ENCODE data around the gene NR1D2.
"Not testable (repeated sequence)": the region's sequence is repeated elsewhere in the genome, so short reads cannot be mapped to it uniquely, and the experiment has no call there.

Gene NR1D2

DNA sequence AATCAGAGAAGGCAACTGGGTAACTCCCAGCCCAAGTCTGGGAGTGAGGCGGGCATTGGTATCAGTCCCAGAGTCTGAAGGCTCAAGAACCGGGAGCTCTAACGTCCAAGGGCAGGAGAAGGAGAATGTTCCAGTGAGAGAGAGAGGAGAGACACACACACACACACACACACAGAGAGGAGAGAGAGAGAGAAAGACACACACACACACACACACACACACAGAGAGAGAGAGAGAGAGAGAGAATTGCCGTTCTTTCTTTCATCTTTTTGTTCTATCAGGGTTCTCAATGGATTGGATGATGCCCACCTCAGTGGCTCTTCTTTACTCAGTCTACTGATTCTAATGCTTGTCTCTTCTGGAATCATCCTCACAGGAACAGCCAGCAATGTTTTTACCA is 57.0 kb downstream of the NR1D2 start:
- in situ Hi-C loops (cut with MboI; ENCODE audit: low sequenced_read_pairs) = no loop called here

DNA sequence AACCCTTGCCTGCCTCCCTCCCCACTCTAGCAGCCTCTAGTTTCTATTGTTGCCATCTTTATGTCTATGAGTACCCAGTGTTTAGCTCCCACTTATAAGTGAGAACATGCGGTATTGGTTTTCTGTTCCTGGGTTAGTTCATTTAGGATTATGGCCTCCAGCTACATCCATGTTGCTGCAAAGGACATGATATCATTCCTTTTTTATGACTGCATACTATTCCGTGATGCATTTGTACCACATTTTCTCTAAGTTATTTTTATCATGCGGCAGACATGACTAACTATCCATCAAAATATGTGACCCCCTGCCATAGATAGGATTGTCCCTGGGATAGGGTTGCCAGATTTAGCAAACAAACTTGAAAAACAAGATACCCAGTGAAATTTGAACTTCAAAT is 58.4 kb downstream of the NR1D2 start:
- in situ Hi-C loops (cut with MboI; ENCODE audit: low sequenced_read_pairs) = no loop called here

DNA sequence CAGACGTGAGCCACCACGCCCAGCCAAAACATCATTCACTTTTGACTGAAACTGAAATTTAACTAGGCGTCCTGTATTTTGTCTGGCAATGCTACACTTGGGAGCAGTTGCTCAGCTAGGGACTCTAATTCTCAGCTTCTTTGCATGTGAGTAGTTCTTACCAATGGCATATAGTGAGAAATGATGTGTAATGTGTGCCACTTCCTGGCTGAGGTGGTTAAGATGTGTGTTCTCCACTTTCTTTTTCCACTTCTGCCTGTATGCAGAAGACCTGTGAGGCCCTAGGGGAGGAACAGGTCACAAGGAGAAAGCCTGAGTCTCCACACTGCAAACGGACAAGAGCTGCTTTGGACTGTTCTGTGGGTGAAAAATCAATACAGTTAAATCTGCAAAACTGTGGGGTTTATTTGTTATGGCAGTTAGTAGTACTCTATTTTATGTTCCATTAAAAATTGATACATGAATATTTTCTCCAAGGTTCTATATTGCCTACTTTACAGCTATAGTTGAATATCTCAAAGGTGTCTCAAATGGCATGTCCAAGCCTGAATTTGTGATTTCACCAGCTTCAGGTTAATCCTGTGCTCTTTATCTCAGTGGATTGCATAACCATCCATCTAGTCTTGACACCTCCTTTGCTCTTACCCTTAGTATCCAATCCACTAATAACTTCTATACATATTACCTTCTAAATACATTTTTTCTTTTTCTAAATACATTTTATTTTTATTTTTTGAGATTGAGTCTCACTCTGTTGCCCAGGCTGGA is 59.3 kb downstream of the NR1D2 start:
- in situ Hi-C loops (cut with MboI; ENCODE audit: low sequenced_read_pairs) = no loop called here

DNA sequence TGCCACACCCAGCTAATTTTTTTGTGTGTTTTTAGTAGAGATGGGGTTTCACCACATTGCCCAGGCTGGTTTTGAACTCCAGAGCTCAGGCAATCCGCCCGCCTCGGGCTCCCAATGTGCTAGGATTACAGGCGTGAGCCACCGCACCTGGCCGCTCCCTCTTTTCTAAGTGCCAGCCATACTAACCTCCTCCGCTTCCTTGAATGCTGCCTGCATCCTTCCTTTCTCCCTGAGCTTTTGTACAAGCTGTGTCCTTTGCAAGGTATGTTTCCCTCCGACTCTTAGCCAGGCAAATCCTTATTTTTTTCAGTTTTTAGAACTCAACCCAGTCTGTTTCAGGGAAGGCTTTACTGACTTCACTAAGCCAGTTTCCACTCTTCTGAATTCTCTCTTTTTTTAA is 60.6 kb downstream of the NR1D2 start:
- in situ Hi-C loops (cut with MboI; ENCODE audit: low sequenced_read_pairs) = no loop called here

DNA sequence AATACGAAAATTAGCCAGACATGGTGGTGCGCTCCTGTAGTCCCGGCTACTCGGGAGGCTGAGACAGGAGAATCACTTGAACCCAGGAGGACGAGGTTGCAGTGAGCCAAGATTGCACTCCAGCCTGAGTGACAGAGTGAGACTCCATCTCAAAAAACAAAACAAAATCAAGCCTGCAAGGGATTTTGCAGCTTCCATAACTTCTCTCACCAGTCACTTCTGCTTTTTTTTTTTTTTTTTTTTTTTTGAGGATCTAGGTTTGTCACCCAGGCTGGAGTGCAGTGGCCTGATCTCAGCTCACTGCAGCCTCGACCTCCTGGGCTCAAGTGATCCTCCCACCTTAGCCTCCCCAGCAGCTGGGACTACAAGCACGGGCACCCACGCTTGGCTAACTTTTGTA is 65.7 kb downstream of the NR1D2 start:
- in situ Hi-C loops (cut with MboI; ENCODE audit: low sequenced_read_pairs) = not testable (repeated sequence)

DNA sequence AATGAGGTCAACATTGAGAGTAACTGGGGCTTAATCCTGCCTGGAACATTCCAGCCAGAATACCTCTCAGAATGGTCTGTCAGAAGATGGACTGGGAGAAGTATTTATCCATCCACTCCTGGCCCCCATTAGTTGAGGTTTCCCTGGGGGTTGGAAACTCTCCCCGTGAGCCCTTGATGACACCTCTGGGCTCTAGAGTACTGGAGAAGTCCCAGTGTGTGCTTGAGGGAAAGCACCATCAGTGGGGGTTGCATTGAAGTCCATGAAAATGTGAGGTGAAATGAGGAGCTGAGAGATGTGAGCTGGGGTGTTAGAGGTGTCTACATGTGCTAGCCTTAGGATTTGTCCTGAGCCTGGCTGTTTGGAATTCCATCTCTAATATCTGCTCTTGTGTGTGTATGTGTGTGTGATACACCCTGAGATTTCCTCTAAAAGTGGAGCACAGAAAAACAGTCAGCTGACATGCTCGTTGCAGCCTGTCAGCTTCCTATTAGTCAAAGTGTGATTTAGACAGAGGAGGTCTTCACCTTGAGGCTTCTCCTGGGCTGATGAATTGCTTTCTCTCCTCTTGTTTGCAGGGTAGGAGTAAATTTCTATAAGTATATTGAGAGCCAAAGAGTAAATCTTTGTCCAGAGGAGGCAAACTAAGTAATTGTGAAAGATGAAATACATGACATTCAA is 67.6 kb downstream of the NR1D2 start:
- in situ Hi-C loops (cut with MboI; ENCODE audit: low sequenced_read_pairs) = no loop called here

DNA sequence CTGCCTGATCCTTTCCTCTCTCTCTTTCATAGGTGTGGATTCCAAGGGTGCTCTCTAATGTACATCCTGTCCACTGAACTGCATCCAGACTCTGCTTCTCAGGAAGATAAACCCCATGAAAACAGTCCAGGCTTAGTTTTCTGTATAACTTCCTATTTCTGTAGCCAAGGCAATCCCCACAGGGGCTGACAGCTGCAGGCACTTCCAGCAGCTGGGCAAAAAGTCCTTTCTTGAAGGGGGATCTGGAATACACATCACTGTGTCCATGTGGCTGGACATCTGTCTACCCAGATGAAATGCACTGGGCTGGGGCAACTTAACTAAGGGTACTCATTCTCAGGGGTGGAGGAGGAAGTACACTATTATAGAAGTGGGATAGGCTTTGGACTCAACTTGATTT is 72.2 kb downstream of the NR1D2 start:
- in situ Hi-C loops (cut with MboI; ENCODE audit: low sequenced_read_pairs) = no loop called here

DNA sequence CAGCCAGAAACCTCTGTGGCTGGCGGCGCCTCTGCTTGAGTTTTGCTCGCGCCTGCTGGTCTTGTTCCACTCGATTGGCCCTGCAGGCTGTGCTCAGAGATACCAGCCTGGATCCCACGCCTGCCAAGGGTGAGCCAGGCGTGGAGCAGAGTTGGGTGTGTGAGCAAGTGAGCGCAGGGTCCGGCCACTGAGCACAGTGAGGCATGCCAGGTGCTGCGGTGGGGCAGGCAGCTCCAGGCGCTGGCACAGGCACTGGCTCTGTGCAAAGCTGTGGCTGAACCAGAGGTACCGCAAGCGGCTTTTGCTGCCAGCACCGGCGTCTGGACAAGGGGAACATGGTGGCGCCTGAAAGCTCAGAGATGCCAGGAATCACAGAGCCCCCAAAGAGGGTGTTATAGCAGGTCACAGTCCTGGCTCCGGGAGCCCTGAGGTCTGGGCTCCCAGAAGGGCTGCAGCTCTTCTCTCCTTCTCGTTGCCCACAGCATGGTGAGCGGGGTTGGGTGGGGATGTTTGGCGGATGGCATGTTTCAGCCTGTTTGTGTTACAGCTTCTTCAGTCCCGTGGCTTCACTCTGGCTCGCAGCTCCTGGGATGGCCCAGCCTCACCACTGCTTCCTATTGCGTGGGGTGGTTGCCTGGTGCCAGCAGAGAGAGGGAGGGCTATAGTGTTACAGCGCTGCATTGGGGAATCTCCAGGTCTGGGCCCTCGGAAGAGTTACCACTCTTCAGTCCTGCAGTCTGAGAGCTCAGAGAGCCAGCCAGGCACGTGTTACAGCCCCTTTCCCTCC is 73.9 kb downstream of the NR1D2 start:
- in situ Hi-C loops (cut with MboI; ENCODE audit: low sequenced_read_pairs) = no loop called here

DNA sequence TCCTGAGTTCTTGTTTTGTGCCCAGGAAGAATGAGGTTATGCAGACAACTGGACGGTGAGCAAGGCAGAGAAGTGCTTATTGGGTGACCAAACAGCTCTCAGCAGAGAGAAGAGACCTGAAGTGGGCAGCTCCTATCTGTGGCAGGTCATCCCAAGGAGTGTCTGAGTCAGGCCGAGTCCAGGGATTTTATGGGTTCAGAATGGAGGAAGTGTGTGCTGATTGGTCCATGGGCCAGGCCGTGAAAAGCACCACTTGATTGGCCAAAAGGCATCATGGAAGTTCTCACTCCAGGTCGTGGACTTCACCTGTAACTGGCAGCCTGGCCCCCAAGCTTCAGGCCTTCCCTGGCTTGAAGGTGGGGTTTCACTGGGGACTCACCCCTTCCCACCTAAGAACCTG is 74.5 kb downstream of the NR1D2 start:
- in situ Hi-C loops (cut with MboI; ENCODE audit: low sequenced_read_pairs) = no loop called here

DNA sequence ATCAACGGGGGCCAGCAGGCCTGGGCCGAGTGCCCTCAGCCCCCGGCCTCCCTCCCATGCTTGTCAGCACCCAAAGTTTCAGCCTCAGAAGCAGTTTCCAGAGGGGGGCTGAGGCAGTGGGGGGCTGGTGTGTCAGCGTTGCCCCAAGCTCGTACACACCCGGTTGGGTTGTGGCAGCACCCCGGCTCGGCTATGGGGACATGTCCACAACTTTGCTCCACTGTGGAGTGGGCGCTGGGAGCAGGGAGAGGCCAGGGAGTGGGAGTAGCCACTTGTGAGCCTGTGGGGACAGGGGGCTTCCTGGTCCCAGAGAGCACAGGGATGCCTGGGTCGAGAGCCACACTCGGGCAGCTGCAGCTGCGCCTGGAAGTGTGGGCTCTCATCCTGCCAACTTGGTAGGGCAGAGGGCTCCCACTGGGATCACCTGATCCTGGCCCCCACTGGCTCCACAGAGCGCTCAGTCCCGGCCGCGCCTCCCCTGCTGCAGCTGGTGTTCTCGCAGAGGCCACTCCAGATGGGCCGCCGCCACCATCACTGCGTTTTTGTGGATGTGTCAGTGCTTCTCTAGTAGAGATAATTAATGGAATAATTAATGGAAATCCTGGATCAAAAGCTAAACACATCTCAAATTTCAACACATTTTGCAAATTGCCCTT is 75.1 kb downstream of the NR1D2 start:
- in situ Hi-C loops (cut with MboI; ENCODE audit: low sequenced_read_pairs) = no loop called here

DNA sequence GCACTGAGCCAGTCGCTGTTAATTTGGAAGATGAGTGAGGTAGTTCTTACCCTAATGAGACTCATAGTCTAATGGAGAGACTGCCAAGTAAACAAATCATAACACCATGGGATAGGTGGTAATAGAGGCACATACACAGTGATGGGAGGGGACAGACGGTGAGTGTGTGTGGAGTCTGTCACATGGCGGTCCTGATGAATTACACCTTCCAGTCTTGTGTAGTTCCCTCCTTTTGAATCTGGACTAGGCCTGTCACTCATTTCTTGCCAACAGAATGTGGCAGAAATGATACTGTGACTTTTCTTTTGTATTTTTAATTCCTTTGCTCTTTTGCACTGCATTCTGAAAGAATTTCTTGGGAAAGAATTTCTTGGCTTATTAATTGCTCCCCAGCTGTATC is 78.1 kb downstream of the NR1D2 start:
- in situ Hi-C loops (cut with MboI; ENCODE audit: low sequenced_read_pairs) = no loop called here

DNA sequence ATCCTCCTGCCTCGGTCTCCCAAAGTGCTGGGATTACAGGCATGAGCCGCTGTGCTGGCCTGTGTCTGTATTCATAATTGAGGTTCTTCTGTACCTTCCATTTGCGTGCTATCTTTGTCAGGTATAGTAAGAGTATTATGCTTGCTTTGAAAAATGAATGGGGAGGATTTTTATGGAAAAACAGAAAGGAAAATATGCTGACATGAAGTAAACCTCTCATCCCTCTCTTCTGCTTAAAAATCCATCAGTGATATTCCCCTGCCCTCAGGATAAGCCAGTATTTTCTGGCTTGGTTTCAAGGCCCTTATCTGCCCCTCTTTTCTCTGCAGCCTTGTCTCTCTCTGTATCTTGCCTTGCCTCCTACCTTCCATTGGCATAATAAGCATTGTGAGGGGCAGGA is 80.7 kb downstream of the NR1D2 start:
- in situ Hi-C loops (cut with MboI; ENCODE audit: low sequenced_read_pairs) = no loop called here

DNA sequence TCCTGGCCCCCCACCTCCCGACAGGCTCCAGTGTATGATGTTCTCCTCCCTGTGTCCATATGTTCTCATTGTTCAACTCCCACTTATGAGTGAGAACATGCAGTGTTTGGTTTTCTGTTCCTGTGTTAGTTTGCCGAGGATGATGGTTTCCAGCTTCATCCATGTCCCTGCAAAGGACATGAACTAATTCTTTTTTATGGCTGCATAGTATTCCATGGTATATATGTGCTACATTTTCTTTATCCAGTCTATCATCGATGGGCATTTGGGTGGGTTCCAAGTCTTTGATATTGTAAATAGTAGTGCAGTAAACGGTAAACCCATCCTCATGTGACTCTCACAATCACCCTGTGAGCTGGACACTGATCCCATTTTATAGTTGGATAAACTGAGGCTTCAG is 81.6 kb downstream of the NR1D2 start:
- in situ Hi-C loops (cut with MboI; ENCODE audit: low sequenced_read_pairs) = not testable (repeated sequence)

DNA sequence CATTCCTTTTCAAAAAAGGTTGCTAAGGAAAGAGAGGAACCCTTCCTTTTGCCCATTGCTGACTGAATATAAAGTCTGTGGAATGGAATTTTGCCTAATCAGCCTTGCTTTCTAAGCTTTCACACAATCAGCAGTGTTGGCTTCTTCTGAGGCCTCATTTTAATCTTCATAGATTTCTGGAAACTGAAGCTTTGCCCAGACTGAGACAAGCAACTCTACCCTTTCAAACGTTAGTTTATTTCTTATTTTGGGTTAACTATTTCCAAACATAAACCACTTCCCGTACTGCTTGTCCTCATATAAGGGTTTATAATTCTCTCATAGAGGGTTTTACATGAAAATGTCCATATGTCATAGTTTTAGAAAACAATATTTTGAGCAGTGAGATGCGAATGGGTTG is 82.9 kb downstream of the NR1D2 start:
- in situ Hi-C loops (cut with MboI; ENCODE audit: low sequenced_read_pairs) = no loop called here

Measured in hTERT RPE-1 (cell line).